ENCODE data around the gene EHMT1.
"Not testable (repeated sequence)": the region's sequence is repeated elsewhere in the genome, so short reads cannot be mapped to it uniquely, and the experiment has no call there.

The EHMT1 gene

DNA sequence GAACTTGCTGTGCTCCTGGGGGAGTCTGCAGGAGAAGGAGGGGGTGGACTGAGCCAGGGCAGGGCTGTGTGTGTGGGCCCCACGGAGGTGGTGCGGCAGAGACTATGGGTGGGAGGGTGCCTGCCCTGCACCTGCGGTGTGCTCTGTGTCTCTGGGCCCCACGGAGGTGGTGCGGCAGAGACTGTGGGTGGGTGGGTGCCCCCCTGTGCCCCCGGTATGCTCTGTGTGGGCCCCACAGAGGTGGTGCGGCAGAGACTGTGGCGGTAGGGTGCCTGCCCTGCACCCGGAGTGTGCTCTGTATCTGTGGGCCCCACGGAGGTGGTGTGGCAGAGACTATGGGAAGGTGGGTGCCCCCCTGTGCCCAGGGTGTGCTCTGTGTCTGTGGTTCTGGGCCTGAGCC is 103.7 kb downstream of the EHMT1 start:
- DNase-seq = no peak

DNA sequence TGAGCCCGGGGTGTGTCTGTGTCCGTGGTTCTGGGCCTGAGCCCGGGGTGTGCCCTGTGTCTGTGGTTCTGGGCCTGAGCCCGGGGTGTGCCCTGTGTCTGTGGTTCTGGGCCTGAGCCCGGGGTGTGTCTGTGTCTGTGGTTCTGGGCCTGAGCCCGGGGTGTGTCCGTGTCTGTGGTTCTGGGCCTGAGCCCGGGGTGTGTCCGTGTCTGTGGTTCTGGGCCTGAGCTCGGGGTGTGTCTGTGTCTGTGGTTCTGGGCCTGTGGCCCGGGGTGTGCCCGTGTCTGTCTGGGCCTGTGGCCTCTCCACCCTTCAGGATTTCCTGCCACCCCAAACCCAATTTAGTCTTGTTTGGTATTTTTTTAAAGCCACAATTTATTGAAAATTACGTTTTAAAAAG is 104.6 kb downstream of the EHMT1 start:
- not testable (repeated sequence) for DNase-seq

DNA sequence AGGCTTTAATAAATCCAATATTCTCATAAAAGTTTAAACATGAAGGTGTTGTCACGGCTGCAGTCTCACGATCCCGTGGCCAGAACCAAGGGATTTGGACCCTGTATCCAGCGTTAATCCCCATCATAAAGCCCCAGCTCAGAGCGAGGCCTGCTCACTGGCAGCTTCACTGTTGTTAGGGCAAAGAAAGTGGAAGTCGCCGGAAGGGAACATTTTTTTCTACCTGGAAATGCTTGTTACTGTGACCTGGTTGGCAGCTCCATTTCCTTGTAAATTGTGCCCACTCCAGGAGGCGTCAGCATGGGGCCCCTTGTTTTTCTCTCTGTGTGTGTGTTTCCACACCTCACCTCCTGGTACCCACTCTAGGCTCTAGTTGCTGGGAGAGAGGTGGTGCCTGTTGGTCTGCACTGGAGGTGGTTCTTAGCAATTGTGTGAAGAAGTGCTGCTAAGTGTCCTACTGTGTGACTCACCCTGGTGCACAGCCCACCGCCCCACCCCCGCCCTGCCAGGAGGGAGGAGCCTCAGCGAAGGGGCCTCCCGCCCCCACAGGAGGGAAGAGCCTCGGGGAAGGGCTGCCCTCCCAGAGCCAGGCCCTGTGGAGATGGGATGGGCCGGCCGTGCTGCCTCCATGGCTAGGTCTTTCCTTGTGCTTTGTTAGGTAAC is 105.1 kb downstream of the EHMT1 start:
- DNase-seq = no peak

DNA sequence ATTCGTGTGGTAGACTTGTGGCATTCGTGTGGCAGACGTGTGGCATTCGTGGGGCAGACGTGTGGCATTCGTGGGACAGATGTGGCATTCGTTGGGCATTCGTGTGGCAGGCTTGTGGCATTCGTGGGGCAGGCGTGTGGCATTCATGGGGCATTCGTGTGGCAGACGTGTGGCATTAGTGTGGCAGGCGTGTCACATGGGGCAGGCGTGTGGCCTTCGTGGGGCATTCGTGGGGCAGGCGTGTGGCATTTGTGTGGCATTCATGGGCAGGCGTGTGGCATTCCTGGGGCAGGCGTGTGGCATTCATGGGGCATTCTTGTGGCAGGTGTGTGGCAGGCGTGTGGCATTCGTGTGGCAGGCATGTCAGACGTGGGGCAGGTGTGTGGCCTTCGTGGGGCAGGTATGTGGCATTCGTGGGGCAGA is 106.0 kb downstream of the EHMT1 start:
- DNase-seq = no peak

DNA sequence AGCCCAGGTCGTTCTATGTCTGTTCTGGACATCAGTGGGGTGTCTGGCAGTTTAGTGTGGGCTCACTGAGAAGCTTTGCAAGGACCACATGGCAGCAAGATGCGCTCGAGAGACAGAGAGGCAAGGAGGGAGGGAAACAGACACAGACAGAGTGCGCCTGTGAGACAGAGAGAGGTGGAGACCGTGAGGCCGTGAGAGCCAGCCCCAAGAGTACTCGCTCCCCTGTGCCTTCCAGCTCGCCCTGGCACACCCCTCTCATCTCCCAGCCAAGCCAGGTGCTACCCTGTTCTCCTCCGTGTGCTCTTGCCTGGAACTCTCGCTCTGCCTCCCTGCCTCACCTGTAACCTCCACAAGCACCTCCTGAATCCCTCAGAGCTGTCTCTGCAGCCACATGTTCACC is 106.8 kb downstream of the EHMT1 start:
- DNase-seq = no peak

DNA sequence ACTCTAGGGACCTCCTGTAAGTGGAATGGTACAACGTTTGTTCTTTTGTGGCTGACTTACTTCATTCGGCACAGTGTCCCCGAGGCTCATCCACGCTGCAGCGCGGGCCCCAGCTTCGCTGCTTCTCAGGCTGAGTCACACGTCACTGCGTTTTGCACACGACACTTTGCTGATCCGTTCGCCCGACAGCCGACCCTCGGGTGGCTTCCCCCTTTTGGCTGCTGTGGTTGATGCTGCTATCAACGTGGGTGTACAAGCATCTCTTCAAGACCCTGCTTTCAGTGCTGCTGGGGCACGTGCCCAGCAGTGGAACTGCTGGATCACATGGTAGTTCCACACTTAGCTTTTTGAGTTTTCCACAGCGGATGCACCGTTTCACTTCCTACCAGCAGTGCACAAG is 107.5 kb downstream of the EHMT1 start:
- DNase-seq = not testable (repeated sequence)

DNA sequence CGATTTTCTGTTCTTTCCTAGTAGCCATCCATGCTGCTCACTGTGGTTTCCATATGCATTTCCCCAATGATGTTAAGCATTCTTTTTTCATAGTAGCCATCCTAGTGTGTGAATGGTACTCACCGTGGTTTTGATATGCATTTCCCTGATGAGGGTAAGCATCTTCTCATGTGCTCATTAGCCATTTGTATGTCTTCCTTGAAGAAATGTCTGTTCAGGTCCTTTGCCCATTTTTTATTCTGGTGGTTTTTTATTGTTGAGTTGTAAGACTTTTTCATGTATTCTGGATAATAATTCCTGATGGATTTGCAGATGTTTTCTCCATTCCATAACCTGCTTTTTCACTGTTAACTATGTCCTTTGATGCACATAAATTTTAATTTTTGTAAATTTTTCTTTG is 108.0 kb downstream of the EHMT1 start:
- DNase-seq = no peak

DNA sequence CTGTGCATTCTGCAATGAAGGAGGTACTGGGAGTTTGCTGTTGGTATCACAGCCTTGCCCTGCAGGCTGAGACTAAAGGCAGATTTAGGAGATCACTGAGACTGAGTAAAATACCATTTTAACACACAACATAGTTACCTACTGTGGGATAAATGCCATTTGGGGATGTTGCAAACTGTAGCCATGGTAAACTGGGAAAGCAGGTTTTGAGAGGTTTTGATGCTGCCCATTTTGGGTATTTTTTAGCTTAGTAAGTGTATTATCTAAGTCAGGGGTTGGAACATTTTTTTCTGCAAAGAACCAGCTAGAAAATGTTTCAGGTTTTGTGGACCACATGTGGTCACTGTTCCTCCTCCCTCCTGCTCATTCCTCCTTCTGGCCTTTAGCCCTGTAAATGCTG is 108.9 kb downstream of the EHMT1 start:
- DNase-seq = no peak

DNA sequence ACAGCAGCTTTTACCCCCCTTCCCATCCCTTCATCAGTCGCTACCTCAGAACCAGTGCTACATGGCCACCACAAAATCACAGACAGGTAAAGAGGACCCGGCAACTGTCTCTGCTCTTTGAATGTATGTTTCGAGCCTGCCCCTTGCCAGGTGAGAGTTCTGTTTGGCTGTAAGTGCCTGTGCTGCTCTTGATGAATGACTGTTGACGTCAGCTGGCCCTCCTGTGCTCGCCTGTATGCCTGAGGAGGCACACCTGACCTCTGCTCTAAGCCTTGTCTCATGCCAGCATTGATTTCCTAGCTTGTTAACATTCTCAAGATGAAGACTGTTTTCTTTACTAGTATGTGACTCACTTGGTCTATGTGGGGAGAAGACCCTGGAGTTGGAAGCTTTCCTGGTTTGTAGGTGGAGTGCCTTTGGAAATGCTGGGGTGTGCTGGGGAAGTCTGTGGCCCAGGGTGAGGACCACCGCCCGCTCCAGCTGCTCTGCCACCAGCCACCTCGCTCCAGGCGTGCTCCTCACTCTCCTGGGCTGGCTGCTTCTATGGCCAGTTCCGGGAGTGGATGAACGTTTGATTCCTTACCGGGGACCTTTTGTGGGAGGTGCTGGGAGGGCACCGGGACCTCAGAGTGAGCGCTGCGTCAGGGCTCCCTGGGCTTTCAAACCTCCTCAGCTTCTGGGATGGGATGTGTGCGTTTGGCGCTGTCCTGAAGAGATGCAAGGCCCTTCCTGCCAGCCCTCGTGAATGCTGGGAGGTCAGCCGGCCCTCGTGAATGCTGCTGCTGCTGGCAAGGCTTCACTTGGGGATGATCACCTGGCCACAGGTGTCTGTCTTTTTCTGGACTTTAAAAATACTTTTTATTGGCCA is 109.9 kb downstream of the EHMT1 start:
- DNase-seq = no peak

DNA sequence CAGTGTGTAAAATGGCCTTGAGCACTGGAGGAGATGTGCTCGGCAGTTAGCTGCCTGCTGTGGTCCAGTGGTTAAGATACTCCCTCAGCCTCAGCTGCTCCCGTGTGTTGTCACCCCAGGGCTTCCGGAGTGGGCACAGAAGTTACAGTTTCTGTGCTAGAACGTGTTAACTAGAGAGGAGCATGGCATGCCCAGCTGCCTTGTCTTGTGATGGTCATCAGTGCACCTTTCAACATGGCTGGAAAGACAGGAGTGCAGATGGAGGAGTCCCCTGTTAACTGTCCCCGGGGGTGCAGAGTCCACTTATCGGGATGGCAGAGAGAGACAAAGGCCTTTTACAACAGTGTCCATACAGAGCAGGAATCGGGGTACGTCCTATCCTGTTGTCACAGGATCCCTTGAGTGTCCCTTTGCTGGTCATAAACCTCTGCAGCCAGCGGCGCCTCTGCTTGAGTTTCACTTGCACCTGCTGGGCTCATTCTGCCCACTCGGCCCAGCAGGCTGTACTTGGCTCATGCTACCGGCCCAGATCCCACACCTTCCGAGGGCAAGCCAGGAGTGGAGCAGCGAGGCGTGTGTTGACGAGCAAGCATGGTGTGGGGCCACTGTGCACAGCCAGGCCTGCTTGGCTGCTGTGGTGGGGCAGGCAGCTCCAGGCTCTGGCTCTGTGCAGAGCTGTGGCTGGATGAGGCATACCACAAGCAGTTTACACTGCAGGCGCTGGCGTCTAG is 112.6 kb downstream of the EHMT1 start:
- no peak for DNase-seq

DNA sequence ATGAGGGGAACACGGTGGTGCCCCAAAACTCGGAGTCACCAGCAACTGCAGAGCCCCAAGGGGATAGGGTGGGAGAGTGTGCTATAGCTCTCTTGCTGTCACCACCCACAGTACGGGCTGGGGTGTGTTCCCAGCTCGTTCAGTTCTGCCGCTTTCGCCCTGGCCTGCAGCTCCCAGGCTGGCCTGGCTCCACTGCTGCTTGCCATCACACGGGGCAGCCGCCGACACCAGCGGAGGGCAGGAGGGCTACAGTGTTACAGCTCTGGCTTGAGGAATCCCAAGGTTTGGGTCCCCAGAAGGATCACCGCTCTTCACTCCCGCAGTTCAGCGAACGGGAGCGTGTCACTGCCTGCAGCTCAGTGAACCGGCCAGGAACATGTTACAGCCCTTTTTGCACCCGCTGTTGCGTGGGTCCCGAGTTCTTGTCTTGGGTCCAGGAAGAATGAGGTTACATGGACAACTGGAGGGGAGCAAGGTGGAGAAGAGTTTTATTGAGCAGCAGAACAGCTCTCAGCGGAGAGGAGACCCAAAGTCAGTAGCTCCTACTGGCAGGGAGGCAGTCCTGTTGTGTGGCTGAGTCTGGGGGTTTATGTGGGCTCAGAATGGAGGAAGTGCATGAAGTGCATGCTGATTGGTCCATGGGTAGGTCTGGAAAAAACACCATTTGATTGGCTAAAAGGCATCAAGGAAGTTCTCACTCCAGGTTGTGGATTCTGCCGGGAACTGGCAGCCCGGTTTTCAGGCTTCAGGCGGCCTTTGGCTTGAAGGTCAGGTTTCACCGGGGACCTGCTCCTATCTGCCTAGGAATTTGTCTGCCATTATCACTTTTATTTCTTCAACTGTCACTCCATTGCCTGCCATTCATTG is 113.4 kb downstream of the EHMT1 start:
- DNase-seq = no peak

DNA sequence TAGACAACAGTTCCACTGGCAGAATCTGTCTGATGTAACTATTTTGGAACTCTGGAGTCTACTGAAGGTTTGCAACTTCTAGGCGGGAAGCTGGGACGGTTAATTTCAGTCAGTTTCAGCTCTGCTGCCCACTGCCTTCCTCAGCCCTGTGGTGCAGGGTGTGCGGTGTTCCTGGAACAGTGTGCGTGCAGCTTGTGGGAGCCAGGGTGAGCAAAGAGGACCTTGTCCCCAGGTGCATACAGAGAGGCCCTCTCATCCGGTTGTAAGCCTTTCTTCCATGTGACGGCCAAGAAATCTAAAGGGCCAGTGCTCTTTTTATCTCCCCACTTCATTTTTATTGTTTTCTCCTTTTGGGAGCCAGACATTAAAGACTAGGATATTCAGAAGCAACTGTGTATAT is 114.6 kb downstream of the EHMT1 start:
- no peak for DNase-seq

DNA sequence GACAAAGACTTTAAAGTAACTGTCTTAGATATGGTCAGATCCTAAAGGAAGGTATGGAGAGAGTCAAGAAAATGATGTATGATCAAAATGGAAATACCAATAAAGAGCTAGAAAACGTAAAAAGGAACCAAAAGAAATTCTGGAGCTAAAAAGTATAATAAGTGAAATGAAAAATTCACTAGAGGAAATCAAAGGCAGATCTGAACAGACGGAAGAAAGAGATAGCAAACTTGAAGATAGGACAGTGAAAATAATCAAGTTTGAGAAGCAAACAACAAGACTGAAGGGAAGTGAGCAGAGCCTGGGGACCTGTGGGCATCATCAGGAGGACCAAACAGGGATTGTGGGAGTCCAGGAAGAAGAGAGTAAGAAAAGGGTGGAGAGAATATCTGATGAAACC is 115.4 kb downstream of the EHMT1 start:
- DNase-seq = no peak

DNA sequence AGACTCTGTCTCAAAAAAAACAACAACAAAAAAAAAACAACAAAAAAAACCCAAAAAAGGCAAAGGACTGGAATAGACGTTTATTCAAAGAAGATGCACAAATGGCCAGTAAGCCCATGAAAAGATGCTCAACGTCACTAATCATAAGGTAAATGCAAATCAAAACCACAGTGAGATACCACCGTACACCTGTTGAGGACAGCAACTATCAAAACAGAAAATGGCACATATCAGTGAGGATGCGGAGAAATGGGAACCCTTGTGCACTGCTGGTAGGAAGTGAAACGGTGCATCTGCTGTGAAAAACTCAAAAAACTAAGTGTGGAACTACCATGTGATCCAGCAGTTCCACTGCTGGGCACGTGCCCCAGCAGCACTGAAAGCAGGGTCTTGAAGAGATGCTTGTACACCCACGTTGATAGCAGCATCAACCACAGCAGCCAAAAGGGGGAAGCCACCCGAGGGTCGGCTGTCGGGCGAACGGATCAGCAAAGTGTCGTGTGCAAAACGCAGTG is 119.4 kb downstream of the EHMT1 start:
- DNase-seq = not testable (repeated sequence)

DNA sequence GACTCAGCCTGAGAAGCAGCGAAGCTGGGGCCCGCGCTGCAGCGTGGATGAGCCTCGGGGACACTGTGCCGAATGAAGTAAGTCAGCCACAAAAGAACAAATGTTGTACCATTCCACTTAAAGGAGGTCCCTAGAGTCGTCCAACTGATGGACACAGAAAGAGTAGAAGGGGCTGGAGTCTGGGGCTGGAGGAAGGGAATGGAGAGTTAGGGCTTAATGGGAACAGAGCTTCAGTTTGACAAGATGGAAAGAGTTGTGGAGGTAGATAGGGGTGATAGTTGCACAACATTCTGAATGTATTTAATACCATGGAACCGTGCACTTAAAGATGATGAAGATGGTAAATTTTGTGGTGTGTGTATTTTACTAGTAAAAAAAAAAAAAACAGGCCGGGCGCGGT is 119.9 kb downstream of the EHMT1 start:
- DNase-seq = no peak

DNA sequence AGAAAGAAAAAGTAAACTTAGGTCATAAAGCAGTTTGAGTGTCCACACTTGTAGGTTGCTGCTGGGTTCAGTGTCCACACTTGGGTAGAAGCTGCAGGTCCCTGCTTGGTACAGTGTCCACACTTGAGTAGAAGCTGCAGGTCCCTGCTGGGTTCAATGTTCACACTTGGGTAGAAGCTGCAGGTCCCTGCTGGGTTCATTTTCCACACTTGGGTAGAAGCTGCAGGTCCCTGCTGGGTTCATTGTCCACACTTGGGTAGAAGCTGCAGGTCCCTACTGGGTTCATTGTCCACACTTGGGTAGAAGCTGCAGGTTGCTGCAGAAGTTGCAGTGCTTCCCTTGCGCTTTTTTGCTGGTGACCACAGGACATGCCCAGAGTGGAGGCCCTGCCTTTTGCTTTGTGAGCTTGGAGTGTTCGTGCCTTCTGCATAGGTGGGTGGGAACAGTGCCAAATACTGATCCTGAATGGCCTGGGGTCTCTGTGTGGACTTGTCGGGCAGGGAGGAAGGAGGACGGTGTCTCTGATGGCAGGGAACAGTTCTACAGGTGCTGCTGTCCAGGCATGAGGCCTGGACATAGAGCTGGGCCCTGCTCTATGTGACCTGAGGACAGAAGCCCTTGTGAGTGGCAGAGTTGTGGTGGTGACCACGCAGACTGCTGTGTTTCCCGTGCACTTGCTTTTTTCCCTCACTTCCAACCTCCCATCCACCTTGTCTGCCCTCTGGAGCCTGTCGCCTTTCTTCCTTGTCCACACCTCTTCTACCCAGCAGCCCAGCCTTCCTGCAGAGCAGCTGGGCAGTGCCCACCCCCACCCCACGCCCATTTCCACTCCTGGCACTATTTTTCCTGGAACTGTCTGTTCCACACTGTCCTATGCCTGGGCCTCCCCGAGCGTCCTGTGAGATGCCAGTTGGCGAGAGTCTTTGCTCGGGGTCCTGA is 120.8 kb downstream of the EHMT1 start:
- DNase-seq = no peak

DNA sequence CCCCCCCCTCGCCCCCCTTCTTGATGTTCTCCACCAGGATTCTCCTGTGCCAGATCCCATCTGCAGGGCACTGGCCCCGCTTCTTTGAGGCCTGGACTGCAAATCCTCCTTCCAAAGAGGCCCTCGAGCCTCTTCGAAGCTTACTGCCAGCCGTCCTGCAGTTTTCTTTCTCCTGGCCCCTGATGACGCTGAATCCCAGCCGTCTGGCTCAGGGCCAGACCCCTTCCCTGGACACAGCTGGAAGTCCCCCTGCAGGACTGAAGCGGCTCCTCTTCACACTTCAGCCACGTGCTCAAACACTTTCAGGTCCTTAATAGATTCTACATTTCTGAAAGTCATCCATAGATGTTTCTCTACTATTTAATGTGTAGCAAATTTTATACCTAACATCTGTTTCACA is 121.5 kb downstream of the EHMT1 start:
- DNase-seq = no peak

DNA sequence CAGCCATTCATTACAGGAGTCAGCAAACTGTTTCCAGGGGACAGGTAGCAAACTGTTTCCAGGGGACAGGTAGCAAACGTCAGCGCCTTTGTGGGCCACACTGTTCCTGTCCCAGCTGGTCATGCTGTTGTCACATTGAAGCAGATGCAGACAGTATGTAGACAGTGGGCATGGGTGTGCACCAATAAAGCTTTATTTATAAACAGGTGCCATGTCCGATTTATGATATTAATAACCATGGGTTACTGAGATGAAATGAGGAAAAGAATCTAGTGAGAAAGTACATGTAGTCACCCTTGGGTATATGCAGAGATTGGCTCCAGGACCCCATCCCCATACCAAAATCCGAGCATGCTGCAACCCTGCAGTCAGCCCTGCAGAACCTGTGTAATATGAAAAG is 122.5 kb downstream of the EHMT1 start:
- no peak for DNase-seq

DNA sequence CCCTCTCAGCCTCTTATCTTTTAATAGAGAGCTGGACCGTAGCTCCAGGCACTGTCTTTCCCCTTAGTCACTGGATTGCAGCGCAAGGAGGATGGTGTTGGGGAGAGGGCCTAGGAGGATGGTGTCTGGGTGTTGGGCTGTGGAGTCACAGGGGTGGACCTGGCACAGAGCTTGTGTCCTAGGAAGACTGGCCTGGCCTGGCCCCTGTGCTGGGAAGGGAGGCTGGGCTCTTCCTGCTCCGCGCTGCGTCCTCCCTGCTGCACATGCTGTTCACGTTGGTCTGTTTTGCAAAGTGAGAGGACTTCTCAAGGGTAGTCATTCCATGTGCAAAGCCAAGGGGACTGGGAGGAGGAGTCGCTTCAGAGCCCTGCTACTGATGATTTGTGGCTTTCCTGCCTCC is 123.9 kb downstream of the EHMT1 start:
- no peak for DNase-seq

DNA sequence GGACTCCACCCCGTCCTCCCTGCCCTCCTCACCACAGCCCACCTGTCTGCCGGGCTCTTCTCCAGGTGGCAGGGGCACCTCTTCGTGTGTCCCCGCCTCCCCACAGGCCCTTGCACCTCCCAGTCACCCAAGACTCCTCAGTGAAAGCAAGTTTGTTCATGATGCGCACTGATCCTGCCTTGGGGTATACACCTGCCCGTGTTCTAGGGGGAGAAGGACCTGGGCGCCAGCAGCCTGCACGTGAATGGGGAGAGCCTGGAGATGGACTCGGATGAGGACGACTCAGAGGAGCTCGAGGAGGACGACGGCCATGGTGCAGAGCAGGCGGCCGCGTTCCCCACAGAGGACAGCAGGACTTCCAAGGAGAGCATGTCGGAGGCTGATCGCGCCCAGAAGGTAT is 124.9 kb downstream of the EHMT1 start:
- DNase-seq = no peak

DNA sequence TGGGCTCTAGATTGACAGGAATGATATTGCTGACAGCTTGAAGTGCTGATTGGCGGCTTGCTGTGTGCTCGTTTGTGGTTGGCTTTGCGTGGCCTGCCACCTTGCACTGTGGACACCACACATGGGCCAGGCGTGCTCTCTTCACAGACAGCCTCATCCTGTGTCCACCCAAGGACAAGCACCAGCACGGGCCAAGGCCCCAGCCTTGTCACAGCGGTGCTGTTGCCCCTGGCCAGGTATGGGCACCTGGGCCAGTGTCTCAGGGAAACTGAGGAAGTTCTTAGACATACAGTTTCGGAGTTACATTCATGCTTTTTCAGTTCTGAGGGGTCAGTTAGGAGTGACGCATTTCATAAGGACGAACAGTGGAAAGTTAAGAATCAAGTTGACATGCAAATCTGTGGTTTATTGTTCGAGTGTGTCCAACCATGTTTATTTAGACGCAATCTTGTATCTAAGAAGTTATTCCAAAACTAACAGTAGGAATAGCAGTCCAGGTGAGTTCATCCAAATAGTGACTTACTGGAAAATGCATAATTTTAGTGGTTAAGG is 125.9 kb downstream of the EHMT1 start:
- DNase-seq = no peak
